ENCODE data around the gene LY6G6F.

LY6G6F gene

DNA sequence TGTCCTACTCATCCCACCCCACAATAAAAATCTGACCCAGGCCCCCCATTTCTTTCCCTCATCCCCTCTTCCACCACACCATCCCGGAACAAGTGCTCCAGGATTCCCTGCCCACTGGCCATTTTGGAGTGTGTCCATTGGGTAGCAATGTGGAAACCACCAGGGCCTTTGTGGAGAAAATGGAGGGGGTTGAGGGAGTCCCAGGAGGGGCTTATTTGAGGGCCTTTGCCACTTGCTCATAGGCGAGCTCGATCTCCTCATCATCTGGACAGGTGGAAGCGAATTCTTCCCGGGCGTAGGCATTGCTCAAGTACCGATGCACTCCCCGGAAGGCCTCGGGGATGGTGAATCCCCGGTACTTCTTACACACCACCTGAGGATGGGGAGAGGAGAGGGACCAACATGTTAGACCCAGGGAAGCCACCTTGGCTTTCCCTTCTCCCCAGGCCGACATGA lies 24.0 kb downstream of the LY6G6F start:
- Histone ChIP-seq H3K9ac (ENCODE audit: low read length) (no peak overlapping the region), H3K4me3 (ENCODE audit: low read length) (peak overlapping the region; percentile 73)

DNA sequence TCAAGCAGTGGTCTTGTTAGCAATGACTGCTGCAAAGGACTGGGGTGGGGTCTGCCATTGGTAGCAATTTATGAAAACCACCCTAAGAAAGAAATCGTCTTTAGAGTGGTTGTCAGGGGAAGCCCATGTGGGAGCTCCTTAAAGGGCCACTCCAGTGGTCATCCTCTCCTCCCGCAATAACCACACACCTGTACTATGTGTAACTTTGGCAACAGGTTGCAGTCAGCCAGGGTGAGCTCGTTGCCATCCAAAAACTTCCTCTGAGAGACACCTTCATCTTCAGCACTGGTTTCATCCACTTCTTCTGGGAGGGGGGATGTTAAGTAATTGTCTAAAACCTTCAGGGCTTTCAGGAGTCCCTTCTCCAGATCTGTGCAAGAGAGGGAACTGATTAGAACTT lies 25.4 kb downstream of the LY6G6F start:
- H3K27ac ChIP-seq (ENCODE audit: low read length): no peak overlapping the region
- peaks cover 17% of the 10 kb centered on the region for H3K4me1 ChIP-seq (ENCODE audit: control insufficient read depth, low read depth, low read length)
- no peak overlapping the region for H3K4me3 ChIP-seq (ENCODE audit: low read length)
- no peak overlapping the region for H3K9ac ChIP-seq (ENCODE audit: low read length)
- no peaks in the 10 kb centered on the region for H3K9me3 ChIP-seq (ENCODE audit: control insufficient read depth, low read depth, low read length)
- H3K27me3 ChIP-seq (ENCODE audit: control insufficient read depth, insufficient read depth, low read length): no peaks in the 10 kb centered on the region
- peaks cover 33% of the 10 kb centered on the region for H3K36me3 ChIP-seq (ENCODE audit: control insufficient read depth, low read depth, low read length)

More for the DNA sequence above, 24.0 kb downstream of the LY6G6F start:
- peaks cover 43% of the 10 kb centered on the region for H3K36me3 ChIP-seq (ENCODE audit: control insufficient read depth, low read depth, low read length)
- H3K27ac ChIP-seq (ENCODE audit: low read length): no peak overlapping the region
- peaks cover 12% of the 10 kb centered on the region for H3K4me1 ChIP-seq (ENCODE audit: control insufficient read depth, low read depth, low read length)
- no peaks in the 10 kb centered on the region for H3K27me3 ChIP-seq (ENCODE audit: control insufficient read depth, insufficient read depth, low read length)
- H3K9me3 ChIP-seq (ENCODE audit: control insufficient read depth, low read depth, low read length): no peaks in the 10 kb centered on the region

DNA sequence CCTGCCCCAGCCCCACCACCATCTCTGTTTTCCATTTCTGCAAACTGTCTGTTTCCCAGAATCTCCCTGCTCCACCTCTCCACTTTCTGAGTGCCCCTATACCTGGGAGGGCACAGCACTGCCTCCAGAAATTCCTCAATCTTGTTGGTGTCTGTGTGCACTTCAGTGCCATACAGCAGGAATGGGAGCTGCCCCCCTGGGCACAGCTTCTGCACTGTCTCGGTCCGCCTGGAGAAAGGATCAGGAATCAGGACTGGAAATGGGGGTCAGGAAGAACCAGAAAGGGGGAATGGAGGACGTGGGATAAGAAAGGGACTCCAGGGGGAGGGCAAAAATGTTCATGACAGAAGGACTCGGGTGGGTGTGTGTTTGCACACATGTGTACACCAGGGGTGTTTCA lies 27.1 kb downstream of the LY6G6F start:
- Histone ChIP-seq H3K9ac (ENCODE audit: low read length) (no peak overlapping the region), H3K27me3 (ENCODE audit: control insufficient read depth, insufficient read depth, low read length) (no peaks in the 10 kb centered on the region), H3K4me1 (ENCODE audit: control insufficient read depth, low read depth, low read length) (peaks cover 33% of the 10 kb centered on the region), H3K9me3 (ENCODE audit: control insufficient read depth, low read depth, low read length) (no peaks in the 10 kb centered on the region), H3K27ac (ENCODE audit: low read length) (no peak overlapping the region), H3K36me3 (ENCODE audit: control insufficient read depth, low read depth, low read length) (peaks cover 25% of the 10 kb centered on the region), H3K4me3 (ENCODE audit: low read length) (no peak overlapping the region)

DNA sequence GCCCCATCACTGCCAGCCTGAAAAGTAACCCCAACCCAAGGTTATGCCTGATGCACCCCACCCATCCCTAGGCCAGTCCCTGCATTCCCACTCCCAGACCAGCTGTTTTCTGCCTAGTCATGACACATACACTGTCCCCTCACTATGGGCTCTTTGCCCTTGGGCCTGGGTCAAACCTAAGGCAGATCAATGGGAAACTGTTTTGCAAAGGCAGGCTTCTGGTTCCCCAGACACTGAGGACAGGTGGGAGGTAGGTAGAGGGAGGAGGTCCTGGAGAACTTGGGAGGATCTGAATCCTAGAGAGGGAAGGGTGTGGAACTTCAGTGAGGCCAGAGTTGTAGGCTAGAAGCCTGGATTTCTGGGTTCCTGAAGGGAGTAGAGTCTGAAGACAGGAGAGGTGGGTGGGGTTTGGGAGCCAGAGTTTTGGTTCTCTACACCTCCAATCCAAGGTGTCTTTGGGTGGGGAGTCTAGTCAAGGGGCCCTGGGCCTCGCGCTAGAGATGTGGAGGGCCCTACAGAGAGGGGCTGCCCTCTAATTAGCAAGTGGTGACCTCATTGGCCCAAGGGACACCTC lies 27.7 kb downstream of the LY6G6F start:
- no peak overlapping the region for H3K27ac ChIP-seq (ENCODE audit: low read length)
- no peaks in the 10 kb centered on the region for H3K9me3 ChIP-seq (ENCODE audit: control insufficient read depth, low read depth, low read length)
- H3K27me3 ChIP-seq (ENCODE audit: control insufficient read depth, insufficient read depth, low read length): no peaks in the 10 kb centered on the region
- H3K36me3 ChIP-seq (ENCODE audit: control insufficient read depth, low read depth, low read length): peaks cover 25% of the 10 kb centered on the region
- peak overlapping the region; percentile 66 for H3K9ac ChIP-seq (ENCODE audit: low read length)
- peak overlapping the region; percentile 69 for H3K4me3 ChIP-seq (ENCODE audit: low read length)
- peaks cover 37% of the 10 kb centered on the region for H3K4me1 ChIP-seq (ENCODE audit: control insufficient read depth, low read depth, low read length)

DNA sequence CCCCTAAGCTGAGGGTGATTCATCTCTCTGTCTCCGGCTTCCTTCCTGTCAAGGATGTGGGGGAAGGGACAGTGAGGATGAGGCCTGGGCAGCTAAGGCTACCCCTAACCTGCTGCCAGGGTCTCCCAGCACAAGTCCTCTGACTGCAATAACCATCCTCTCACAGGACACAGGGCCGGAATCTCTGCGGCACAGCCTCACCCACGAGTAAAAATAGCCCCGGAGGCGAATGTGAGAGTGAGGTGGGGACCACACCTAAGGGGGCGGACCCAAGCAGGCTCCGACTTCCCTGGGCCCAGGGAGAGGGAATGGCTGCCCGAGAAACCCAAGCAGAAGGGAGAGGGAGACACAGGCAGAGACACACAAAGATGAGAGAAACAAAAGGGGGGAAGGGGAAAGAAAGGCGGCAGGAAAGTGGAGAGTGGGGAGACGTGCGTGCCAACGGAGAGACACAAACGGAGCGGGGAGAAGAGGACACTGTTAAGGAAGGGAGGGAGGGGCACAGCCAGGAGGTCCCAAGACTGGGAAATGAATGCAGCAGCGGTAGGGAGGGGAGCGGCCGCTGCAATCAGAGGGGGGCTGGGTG lies 28.2 kb downstream of the LY6G6F start:
- Histone ChIP-seq H3K27ac (ENCODE audit: low read length) (peak overlapping the region; percentile 55), H3K9ac (ENCODE audit: low read length) (peak overlapping the region; percentile 66), H3K27me3 (ENCODE audit: control insufficient read depth, insufficient read depth, low read length) (no peaks in the 10 kb centered on the region), H3K9me3 (ENCODE audit: control insufficient read depth, low read depth, low read length) (no peaks in the 10 kb centered on the region), H3K4me1 (ENCODE audit: control insufficient read depth, low read depth, low read length) (peaks cover 39% of the 10 kb centered on the region), H3K36me3 (ENCODE audit: control insufficient read depth, low read depth, low read length) (peaks cover 25% of the 10 kb centered on the region), H3K4me3 (ENCODE audit: low read length) (peak overlapping the region; percentile 69)

DNA sequence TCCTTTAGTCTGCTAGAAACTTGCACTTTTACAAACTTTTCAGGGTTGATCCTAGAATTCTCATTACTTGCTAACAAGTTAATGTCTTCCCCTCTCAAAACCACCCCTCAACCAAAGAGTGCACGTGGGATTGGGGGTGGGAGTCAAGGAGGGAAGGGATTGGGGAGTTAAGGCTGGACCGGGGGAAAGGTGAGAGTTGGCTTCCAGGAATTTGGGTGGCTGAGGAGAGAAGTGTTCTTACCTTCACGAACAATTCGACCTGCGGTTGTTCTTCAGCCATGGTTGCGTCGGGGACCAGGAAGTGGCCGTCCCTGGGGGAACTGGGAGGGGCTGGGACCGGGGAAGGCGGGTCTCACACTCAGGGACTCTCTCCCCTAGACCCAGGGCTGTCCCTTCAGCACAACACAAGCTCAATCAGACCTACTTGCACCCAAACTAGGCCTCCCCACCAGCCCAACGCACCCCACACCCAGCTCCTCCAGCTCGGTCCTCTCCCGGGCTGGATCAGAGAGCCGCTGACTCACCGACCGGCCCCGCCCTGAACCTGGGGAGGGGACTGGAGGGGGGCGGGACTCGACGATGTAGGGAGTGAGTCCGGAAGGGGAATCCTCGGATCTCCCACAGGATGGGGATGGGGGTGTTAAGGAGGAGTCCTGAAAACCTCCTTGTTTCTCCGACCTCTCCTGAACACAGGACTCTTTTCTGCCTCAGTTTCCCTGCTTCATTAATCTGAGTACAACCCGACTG lies 29.5 kb downstream of the LY6G6F start, which contains the start of gene CLIC1:
Gene CLIC1 (minus strand): TSS at position 510 of the 747 bp plus-strand sequence. CDS start 230 bp downstream, at position 280.
- no peaks in the 10 kb centered on the region for H3K9me3 ChIP-seq (ENCODE audit: control insufficient read depth, low read depth, low read length)
- peak within 1 kb of the TSS; percentile 69 for H3K4me3 ChIP-seq (ENCODE audit: low read length)
- peak within 1 kb of the TSS; percentile 66 for H3K9ac ChIP-seq (ENCODE audit: low read length)
- H3K4me1 ChIP-seq (ENCODE audit: control insufficient read depth, low read depth, low read length): peaks cover 34% of the 10 kb centered on the region
- peaks cover 25% of the 10 kb centered on the region for H3K36me3 ChIP-seq (ENCODE audit: control insufficient read depth, low read depth, low read length)
- no peaks in the 10 kb centered on the region for H3K27me3 ChIP-seq (ENCODE audit: control insufficient read depth, insufficient read depth, low read length)
- peak within 1 kb of the TSS; percentile 78 for H3K27ac ChIP-seq (ENCODE audit: low read length)

DNA sequence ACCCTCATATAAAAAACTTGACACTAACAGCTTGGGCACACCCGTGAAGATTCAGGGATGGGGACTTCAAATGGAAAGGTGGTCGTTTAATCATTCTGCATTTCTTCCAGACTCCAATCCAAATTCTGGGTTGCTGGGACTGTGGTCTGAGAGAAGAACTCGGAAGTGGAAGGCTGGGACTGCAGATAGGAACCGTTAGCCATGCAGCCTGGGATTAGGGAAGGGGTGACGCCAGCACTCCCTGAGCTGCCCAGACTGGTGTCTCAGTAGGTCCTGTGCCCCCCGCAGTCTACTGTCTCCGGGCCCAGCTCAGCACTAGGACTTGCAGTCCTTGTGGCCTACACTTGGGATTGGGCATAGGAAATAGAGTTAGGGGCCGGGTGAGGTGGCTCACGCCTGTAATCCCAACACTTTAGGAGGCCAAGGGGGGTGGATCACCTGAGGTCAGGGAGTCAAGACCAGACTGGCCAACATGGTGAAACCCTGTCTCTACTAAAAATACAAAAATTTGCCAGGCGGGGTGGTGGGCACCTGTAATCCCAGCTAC lies 30.2 kb downstream of the LY6G6F start:
- H3K27ac ChIP-seq (ENCODE audit: low read length): peak overlapping the region; percentile 78
- no peaks in the 10 kb centered on the region for H3K9me3 ChIP-seq (ENCODE audit: control insufficient read depth, low read depth, low read length)
- peaks cover 34% of the 10 kb centered on the region for H3K4me1 ChIP-seq (ENCODE audit: control insufficient read depth, low read depth, low read length)
- H3K36me3 ChIP-seq (ENCODE audit: control insufficient read depth, low read depth, low read length): peaks cover 20% of the 10 kb centered on the region
- H3K9ac ChIP-seq (ENCODE audit: low read length): peak overlapping the region; percentile 66
- no peaks in the 10 kb centered on the region for H3K27me3 ChIP-seq (ENCODE audit: control insufficient read depth, insufficient read depth, low read length)
- H3K4me3 ChIP-seq (ENCODE audit: low read length): peak overlapping the region; percentile 69

DNA sequence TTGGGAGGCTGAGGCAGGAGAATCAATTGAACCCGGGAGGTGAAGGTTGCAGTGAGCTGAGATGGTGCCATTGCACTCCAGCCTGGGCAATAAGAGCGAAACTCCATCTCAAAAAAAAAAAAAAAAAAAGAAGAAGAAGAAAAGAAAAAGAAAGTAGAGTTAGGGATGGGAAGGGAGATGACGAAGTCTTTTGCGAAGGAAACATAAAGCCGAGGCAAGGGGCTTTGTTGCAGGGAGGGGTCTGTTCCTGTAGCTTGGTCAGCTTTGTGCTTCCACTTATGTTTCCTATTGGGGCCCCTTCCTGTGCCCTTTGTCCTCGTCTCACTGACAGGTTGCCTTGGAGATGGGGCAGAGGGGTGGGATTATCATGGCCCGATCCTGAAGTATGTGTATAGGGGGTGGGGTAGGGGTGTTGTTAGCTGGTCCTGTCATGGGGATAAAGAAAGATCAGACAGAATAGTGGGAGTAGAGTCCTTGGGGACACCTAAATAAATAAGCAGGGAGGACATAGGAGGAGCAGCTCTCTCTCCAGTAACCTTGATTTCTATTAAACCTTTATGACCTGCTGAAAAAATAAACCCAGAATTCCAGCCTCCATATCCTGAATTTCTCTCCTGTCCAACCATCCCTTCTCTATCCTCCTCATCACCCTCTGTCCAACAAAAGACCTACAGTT lies 30.8 kb downstream of the LY6G6F start:
- peak overlapping the region; percentile 69 for H3K4me3 ChIP-seq (ENCODE audit: low read length)
- peak overlapping the region; percentile 44 for H3K27ac ChIP-seq (ENCODE audit: low read length)
- H3K4me1 ChIP-seq (ENCODE audit: control insufficient read depth, low read depth, low read length): peaks cover 34% of the 10 kb centered on the region
- H3K9ac ChIP-seq (ENCODE audit: low read length): peak overlapping the region; percentile 37
- no peaks in the 10 kb centered on the region for H3K27me3 ChIP-seq (ENCODE audit: control insufficient read depth, insufficient read depth, low read length)
- no peaks in the 10 kb centered on the region for H3K9me3 ChIP-seq (ENCODE audit: control insufficient read depth, low read depth, low read length)
- H3K36me3 ChIP-seq (ENCODE audit: control insufficient read depth, low read depth, low read length): peaks cover 18% of the 10 kb centered on the region

DNA sequence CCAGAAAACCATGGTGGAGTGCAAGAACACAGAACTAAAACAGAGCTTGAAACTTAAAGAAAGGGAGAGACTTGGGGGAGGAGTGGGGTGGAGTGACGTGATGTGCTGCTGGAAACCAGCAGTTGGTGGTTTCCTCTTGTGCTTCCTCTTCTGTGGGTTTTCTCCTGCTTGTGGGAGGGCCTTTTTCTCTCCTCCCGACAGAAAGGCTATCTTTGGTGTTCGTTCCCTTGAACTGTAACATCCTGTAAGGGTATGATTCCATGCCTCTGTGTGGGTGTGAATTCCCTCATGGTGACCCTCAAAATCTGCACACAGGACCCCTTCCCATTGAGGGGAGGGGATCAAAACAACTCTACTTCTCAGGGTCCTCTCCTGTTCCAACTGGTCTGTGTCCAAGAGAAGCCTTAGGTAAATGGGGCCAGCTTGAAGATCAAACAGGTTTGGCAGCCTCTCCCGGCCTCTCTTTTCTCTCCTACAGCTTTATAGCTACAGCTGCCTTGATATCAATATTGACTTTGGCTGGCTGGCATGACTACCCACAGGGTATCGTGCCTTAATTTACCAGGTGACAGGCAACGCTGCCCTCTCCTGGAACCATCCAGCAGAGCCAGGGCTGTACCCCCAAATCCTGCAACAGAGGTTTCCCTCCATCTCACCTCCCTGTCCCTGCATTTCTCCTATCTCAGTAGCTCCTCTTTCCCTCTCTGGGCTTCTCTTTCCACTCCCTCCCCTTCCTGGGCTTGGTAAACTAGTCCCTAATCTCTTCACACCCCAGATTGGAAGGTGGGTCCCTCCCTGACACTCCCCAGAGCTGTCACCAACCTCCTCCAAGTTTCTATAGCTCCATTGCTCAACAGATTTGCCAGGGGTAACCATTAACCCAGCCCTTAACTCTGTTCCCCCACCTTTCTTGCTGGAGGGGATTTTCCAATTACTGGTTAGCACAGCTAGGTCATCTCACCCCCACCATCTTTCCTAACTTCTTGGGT lies 31.6 kb downstream of the LY6G6F start:
- peak overlapping the region; percentile 44 for H3K27ac ChIP-seq (ENCODE audit: low read length)
- H3K9ac ChIP-seq (ENCODE audit: low read length): peak overlapping the region; percentile 37
- no peaks in the 10 kb centered on the region for H3K27me3 ChIP-seq (ENCODE audit: control insufficient read depth, insufficient read depth, low read length)
- no peaks in the 10 kb centered on the region for H3K9me3 ChIP-seq (ENCODE audit: control insufficient read depth, low read depth, low read length)
- peaks cover 14% of the 10 kb centered on the region for H3K36me3 ChIP-seq (ENCODE audit: control insufficient read depth, low read depth, low read length)
- peaks cover 34% of the 10 kb centered on the region for H3K4me1 ChIP-seq (ENCODE audit: control insufficient read depth, low read depth, low read length)
- H3K4me3 ChIP-seq (ENCODE audit: low read length): peak overlapping the region; percentile 69

DNA sequence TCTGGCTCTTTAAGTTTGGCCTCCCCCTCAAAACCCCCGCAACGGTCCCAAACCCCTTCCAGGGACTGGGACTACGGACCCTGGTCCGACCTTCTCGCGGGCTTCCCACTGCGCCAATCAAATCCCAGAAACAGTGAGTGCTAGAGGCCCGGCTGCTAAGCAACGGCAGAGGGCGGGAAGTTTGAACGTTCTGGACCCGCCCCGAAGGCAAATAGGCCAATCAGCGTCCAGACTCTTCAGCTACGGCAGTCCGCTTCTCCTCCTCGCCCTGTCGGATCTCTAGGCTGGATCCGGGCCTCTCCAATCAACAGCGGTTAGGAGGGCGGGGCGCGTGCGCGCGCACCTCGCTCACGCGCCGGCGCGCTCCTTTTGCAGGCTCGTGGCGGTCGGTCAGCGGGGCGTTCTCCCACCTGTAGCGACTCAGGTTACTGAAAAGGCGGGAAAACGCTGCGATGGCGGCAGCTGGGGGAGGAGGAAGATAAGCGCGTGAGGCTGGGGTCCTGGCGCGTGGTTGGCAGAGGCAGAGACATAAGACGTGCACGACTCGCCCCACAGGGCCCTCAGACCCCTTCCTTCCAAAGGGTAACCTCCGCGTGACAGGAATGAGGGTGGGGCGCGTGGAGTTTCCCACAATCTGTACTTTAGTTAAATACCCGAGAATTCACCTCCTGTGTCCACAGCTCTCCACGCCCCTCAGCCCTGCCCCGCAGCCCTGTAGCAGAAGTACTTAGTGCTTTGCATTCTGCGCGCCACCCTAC lies 33.2 kb downstream of the LY6G6F start, which contains the start of gene MSH5:
Gene MSH5 (plus strand): TSS at position 367 of the 758 bp plus-strand sequence. CDS start 462 bp downstream, outside the sequence.
- Histone ChIP-seq H3K4me1 (ENCODE audit: control insufficient read depth, low read depth, low read length) (peaks cover 27% of the 10 kb centered on the region), H3K27ac (ENCODE audit: low read length) (peak within 1 kb of the TSS; percentile 97), H3K36me3 (ENCODE audit: control insufficient read depth, low read depth, low read length) (peaks cover 5% of the 10 kb centered on the region), H3K27me3 (ENCODE audit: control insufficient read depth, insufficient read depth, low read length) (no peaks in the 10 kb centered on the region), H3K9ac (ENCODE audit: low read length) (peak within 1 kb of the TSS; percentile 97), H3K4me3 (ENCODE audit: low read length) (peak within 1 kb of the TSS; percentile 72), H3K9me3 (ENCODE audit: control insufficient read depth, low read depth, low read length) (no peaks in the 10 kb centered on the region)

Measured in iPS-18a (cell line).